ENCODE results near the gene ARL11.

ARL11 gene

GRCh38 chr13:49649244-49649962, 21.1 kb downstream of the ARL11 start:
- Histone ChIP-seq H3K4me3 (IDR thresholded peaks at IDR 0.05; ENCODE audit: insufficient read depth, low read depth, low read length) (no peak overlapping the region), H2AFZ (ENCODE audit: low read depth) (no peak overlapping the region), H3K27ac (no peak overlapping the region), H4K20me1 (ENCODE audit: insufficient read depth) (no peaks in the 10 kb centered on the region), H3K79me2 (ENCODE audit: insufficient read depth, low read depth) (no peaks in the 10 kb centered on the region), H3K27me3 (ENCODE audit: insufficient read depth, low read depth) (no peaks in the 10 kb centered on the region), H3K4me1 (ENCODE audit: low read depth, poor library complexity, severe bottlenecking) (no peaks in the 10 kb centered on the region), H3K36me3 (ENCODE audit: insufficient read depth) (no peaks in the 10 kb centered on the region), H3K4me2 (no peak overlapping the region), H3K9ac (no peak overlapping the region)
- no peak for TF ChIP-seq CTCF (conservative IDR thresholded peaks at IDR 0.05; ENCODE audit: low read depth, low read length)

- no peaks in the 10 kb centered on the region for H4K20me1 ChIP-seq (ENCODE audit: insufficient read depth)
- no peaks in the 10 kb centered on the region for H3K79me2 ChIP-seq (ENCODE audit: insufficient read depth, low read depth)
- no peaks in the 10 kb centered on the region for H3K27me3 ChIP-seq (ENCODE audit: insufficient read depth, low read depth)
- H2AFZ ChIP-seq (ENCODE audit: low read depth) = no peak overlapping the region
- no peak for TF ChIP-seq CTCF (conservative IDR thresholded peaks at IDR 0.05; ENCODE audit: low read depth, low read length)
- no peaks in the 10 kb centered on the region for H3K4me1 ChIP-seq (ENCODE audit: low read depth, poor library complexity, severe bottlenecking)
- H3K36me3 ChIP-seq (ENCODE audit: insufficient read depth) = no peaks in the 10 kb centered on the region
- no peak overlapping the region for H3K4me2 ChIP-seq
- H3K27ac ChIP-seq = no peak overlapping the region
- no peak overlapping the region for H3K9ac ChIP-seq
- no peak overlapping the region for H3K4me3 ChIP-seq (IDR thresholded peaks at IDR 0.05; ENCODE audit: insufficient read depth, low read depth, low read length)
Observed at GRCh38 chr13:49649963-49650312, 21.6 kb downstream of the ARL11 start.

GRCh38 chr13:49651570-49652354, 23.5 kb downstream of the ARL11 start:
- Histone ChIP-seq H3K4me2 (no peak overlapping the region), H3K36me3 (ENCODE audit: insufficient read depth) (no peaks in the 10 kb centered on the region), H3K79me2 (ENCODE audit: insufficient read depth, low read depth) (no peaks in the 10 kb centered on the region), H3K4me1 (ENCODE audit: low read depth, poor library complexity, severe bottlenecking) (no peaks in the 10 kb centered on the region), H3K9ac (no peak overlapping the region), H3K27ac (no peak overlapping the region), H3K4me3 (IDR thresholded peaks at IDR 0.05; ENCODE audit: insufficient read depth, low read depth, low read length) (no peak overlapping the region), H3K27me3 (ENCODE audit: insufficient read depth, low read depth) (no peaks in the 10 kb centered on the region), H2AFZ (ENCODE audit: low read depth) (no peak overlapping the region), H4K20me1 (ENCODE audit: insufficient read depth) (no peaks in the 10 kb centered on the region)
- TF ChIP-seq CTCF (conservative IDR thresholded peaks at IDR 0.05; ENCODE audit: low read depth, low read length) = no peak

GRCh38 chr13:49652355-49653305, 24.3 kb downstream of the ARL11 start:
- H3K9ac ChIP-seq = no peak overlapping the region

More at GRCh38 chr13:49652355-49653305, 24.3 kb downstream of the ARL11 start:
- H3K4me3 ChIP-seq (IDR thresholded peaks at IDR 0.05; ENCODE audit: insufficient read depth, low read depth, low read length) = no peak overlapping the region
- H3K4me2 ChIP-seq = no peak overlapping the region
- no peaks in the 10 kb centered on the region for H3K79me2 ChIP-seq (ENCODE audit: insufficient read depth, low read depth)
- H3K27ac ChIP-seq = no peak overlapping the region
- TF ChIP-seq CTCF (conservative IDR thresholded peaks at IDR 0.05; ENCODE audit: low read depth, low read length) = no peak; the same call in 1 of the 2 replicates
- H2AFZ ChIP-seq (ENCODE audit: low read depth) = no peak overlapping the region
- no peaks in the 10 kb centered on the region for H3K4me1 ChIP-seq (ENCODE audit: low read depth, poor library complexity, severe bottlenecking)
- H3K36me3 ChIP-seq (ENCODE audit: insufficient read depth) = no peaks in the 10 kb centered on the region
- H3K27me3 ChIP-seq (ENCODE audit: insufficient read depth, low read depth) = no peaks in the 10 kb centered on the region
- H4K20me1 ChIP-seq (ENCODE audit: insufficient read depth) = no peaks in the 10 kb centered on the region
